ENCODE results near the gene ZNF205. TPM values are rescaled to one million over a fixed set of nuclear protein-coding genes. Genes with fewer than 3 reads are reported as not detected.

The ZNF205 gene
- total and polyA plus RNA-seq, 2 of the 8 experiments (the other 6 are each of a cell fraction or from before 2014, with no cell fraction given) = 19.1 to 19.9 TPM

GRCh38 chr16:3152027-3152276 is 39.6 kb downstream of the ZNF205 start (continued):
- TF ChIP-seq CHD7 (IDR thresholded peaks at IDR 0.05; ENCODE audit: insufficient replicate concordance, low read length) = no peak
- TF ChIP-seq BACH1 (IDR thresholded peaks at IDR 0.05; ENCODE audit: low read length) = no peak
- TF ChIP-seq SP4 (IDR thresholded peaks at IDR 0.05; ENCODE audit: low read length) = no peak
- no peak for TF ChIP-seq USF2 (IDR thresholded peaks at IDR 0.05; ENCODE audit: low read length)

All from H1 (cell line).